H1 (cell line): Measurements from ENCODE around the gene CDH12. TPM values are rescaled to one million over a fixed set of nuclear protein-coding genes. Genes with fewer than 3 reads are reported as not detected.

ENCODE experiments used
- CTCF ChIA-PET: fragments of 300-600 bp; sonication (Branson Sonifier 250); formaldehyde crosslinking; loops from one replicate; lab custom pipeline; 2021; ENCODE audit not compliant: partially characterized antibody; lab: Charles Lee
- POLR2A ChIA-PET: fragments of 300-600 bp; sonication (Branson Sonifier 250); formaldehyde crosslinking; loops from one replicate; lab custom pipeline; 2021; ENCODE audit warnings: inconsistent platforms; ENCODE audit not compliant: partially characterized antibody; lab: Charles Lee
- DNase-seq, 2 experiments: peaks; one replicate each; pipeline versions ENCODE4 v3.0.0 to v3.0.0-alpha.2; 2010 to 2022; ENCODE audit warnings: low spot score in 2 of 2, low read depth in 1 of 2, mixed read lengths in 1 of 2
- FAIRE-seq: peaks from 2 replicates; lab custom pipeline; 2011; peaks lifted over from hg19 to GRCh38; lab: Jason Lieb, UNC
- H2AFZ ChIP-seq: 2 replicates; pipeline ENCODE4 v1.8.1; 2012; ENCODE audit warnings: low read length, inconsistent platforms
- H2AK5ac ChIP-seq: 2 replicates; pipeline ENCODE4 v1.6.1; 2013; ENCODE audit warnings: low read depth, low read length
- H2BK120ac ChIP-seq: replicated peaks from 2 replicates; pipeline ENCODE3; 2013; ENCODE audit warnings: low read depth, low read length, inconsistent platforms
- H2BK12ac ChIP-seq: 2 replicates; pipeline ENCODE4 v1.6.1; 2013; ENCODE audit warnings: low read depth, low read length
- H2BK15ac ChIP-seq: 2 replicates; pipeline ENCODE4 v1.6.1; 2013; ENCODE audit warnings: low read length
- H2BK20ac ChIP-seq: 2 replicates; pipeline ENCODE4 v1.6.1; 2013; ENCODE audit warnings: low read length
- H2BK5ac ChIP-seq: 2 replicates; pipeline ENCODE4 v1.6.1; 2013; ENCODE audit warnings: low read depth, low read length
- H3K14ac ChIP-seq: 2 replicates; pipeline ENCODE4 v1.6.1; 2013; ENCODE audit warnings: inconsistent platforms; ENCODE audit not compliant: insufficient read length
- H3K18ac ChIP-seq: 2 replicates; pipeline ENCODE4 v1.6.1; 2013; ENCODE audit warnings: low read length; ENCODE audit errors: extremely low read depth
- H3K23ac ChIP-seq: 2 replicates; pipeline ENCODE4 v1.6.1; 2013; ENCODE audit warnings: inconsistent platforms; ENCODE audit not compliant: insufficient read length
- H3K23me2 ChIP-seq: 2 replicates; pipeline ENCODE4 v1.6.1; 2013; ENCODE audit warnings: low read depth, low read length
- H3K27ac ChIP-seq: 2 replicates; pipeline ENCODE4 v1.6.1; 2011; ENCODE audit warnings: low read depth, low read length, inconsistent platforms
- H3K27me3 ChIP-seq, 4 experiments: replicated peaks in 1 of 4; 1 replicate in 1 of 4; 2 replicates in 3 of 4; pipeline versions ENCODE4 v1.6.1 to v1.8.1; 2011 to 2013; ENCODE audit warnings: low read length in 3 of 4, mild to moderate bottlenecking in 3 of 4, inconsistent platforms in 2 of 4, mixed read lengths in 2 of 4, moderate library complexity in 1 of 4; ENCODE audit not compliant: control insufficient read depth in 3 of 4, insufficient read depth in 3 of 4; ENCODE audit errors: extremely low read depth in 1 of 4
- H3K36me3 ChIP-seq, 4 experiments: 2 replicates each; pipeline versions ENCODE4 v1.6.1 to v1.8.1; 2011 to 2013; ENCODE audit warnings: mild to moderate bottlenecking in 4 of 4, low read length in 3 of 4, moderate library complexity in 2 of 4, control low read depth in 1 of 4, inconsistent platforms in 1 of 4; ENCODE audit not compliant: insufficient read depth in 4 of 4, control insufficient read depth in 2 of 4
- H3K4ac ChIP-seq: replicated peaks from 2 replicates; pipeline ENCODE3; 2013; ENCODE audit warnings: low read length, low read depth, mixed read lengths, inconsistent platforms; ENCODE audit not compliant: insufficient read length
- H3K4me1 ChIP-seq, 4 experiments: replicated peaks in 1 of 4; 1 replicate in 1 of 4; 2 replicates in 3 of 4; pipeline versions ENCODE4 v1.6.1 to v1.8.1; 2011 to 2013; ENCODE audit warnings: low read length in 3 of 4, inconsistent platforms in 2 of 4, mixed read lengths in 1 of 4; ENCODE audit not compliant: insufficient read depth in 4 of 4, control insufficient read depth in 3 of 4
- H3K4me2 ChIP-seq, 2 experiments: 2 replicates each; pipeline versions ENCODE4 v1.6.1 to v1.8.1; 2011 to 2013; ENCODE audit warnings: low read depth in 2 of 2, low read length in 2 of 2, control low read depth in 1 of 2, inconsistent platforms in 1 of 2, mild to moderate bottlenecking in 1 of 2; ENCODE audit not compliant: insufficient read depth in 1 of 2
- H3K4me3 ChIP-seq, 4 experiments: fragments of 200-600, 300-600 bp in 1 of 4; sonication (generic), shearing (Covaris generic), sonication (Bioruptor Twin) in 1 of 4; 2 replicates each; pipeline versions ENCODE4 v1.5.1 to v1.8.1; 2011 to 2016; ENCODE audit warnings: low read length in 4 of 4, low read depth in 3 of 4, control low read depth in 2 of 4, inconsistent platforms in 2 of 4, mild to moderate bottlenecking in 2 of 4, mixed read lengths in 1 of 4, moderate library complexity in 1 of 4; ENCODE audit not compliant: insufficient read depth in 2 of 4; ENCODE audit errors: extremely low read depth in 1 of 4
- H3K56ac ChIP-seq: replicated peaks from 2 replicates; pipeline ENCODE3; 2013; ENCODE audit warnings: low read depth, mild to moderate bottlenecking, mixed read lengths, low read length, inconsistent platforms; ENCODE audit not compliant: insufficient read length
- H3K79me1 ChIP-seq: 2 replicates; pipeline ENCODE4 v1.6.1; 2013; ENCODE audit warnings: low read depth, low read length, control low read depth
- H3K79me2 ChIP-seq, 2 experiments: 2 replicates each; pipeline versions ENCODE4 v1.6.1 to v1.8.1; 2012 to 2013; ENCODE audit warnings: low read length in 2 of 2, mild to moderate bottlenecking in 2 of 2, inconsistent platforms in 1 of 2; ENCODE audit not compliant: insufficient read depth in 2 of 2, control insufficient read depth in 1 of 2
- H3K9ac ChIP-seq, 4 experiments: replicated peaks in 1 of 4; 1 replicate in 1 of 4; 2 replicates in 3 of 4; pipeline versions ENCODE4 v1.6.1 to v1.8.1; 2011 to 2013; ENCODE audit warnings: low read depth in 3 of 4, low read length in 3 of 4, control low read depth in 2 of 4, mild to moderate bottlenecking in 2 of 4, moderate library complexity in 2 of 4, inconsistent platforms in 1 of 4; ENCODE audit errors: extremely low read depth in 1 of 4
- H3K9me3 ChIP-seq, 2 experiments: 2 replicates each; pipeline versions ENCODE4 v1.6.1 to v1.8.1; 2012 to 2013; ENCODE audit warnings: mild to moderate bottlenecking in 2 of 2, moderate library complexity in 2 of 2, control low read depth in 1 of 2, inconsistent platforms in 1 of 2, low read depth in 1 of 2, low read length in 1 of 2, mixed read lengths in 1 of 2; ENCODE audit not compliant: insufficient read depth in 2 of 2
- H4K20me1 ChIP-seq, 2 experiments: replicated peaks in 1 of 2; 2 replicates each; pipeline versions ENCODE3 to v1.8.1; 2011 to 2013; ENCODE audit warnings: inconsistent platforms in 2 of 2, low read length in 2 of 2, mild to moderate bottlenecking in 1 of 2; ENCODE audit not compliant: insufficient read depth in 2 of 2, control insufficient read depth in 1 of 2
- H4K5ac ChIP-seq: 2 replicates; pipeline ENCODE4 v1.6.1; 2013; ENCODE audit warnings: low read length, low read depth, mixed read lengths, inconsistent platforms; ENCODE audit not compliant: insufficient read length
- H4K8ac ChIP-seq: 2 replicates; pipeline ENCODE4 v1.8.0; 2013; ENCODE audit warnings: mild to moderate bottlenecking, moderate library complexity, low read length, inconsistent platforms; ENCODE audit not compliant: insufficient read depth; ENCODE audit errors: extremely low read depth
- H4K91ac ChIP-seq: replicated peaks from 2 replicates; pipeline ENCODE3; 2013; ENCODE audit warnings: low read length, mixed read lengths, inconsistent platforms; ENCODE audit not compliant: insufficient read length
- JUN ChIP-seq: IDR thresholded peaks from 2 replicates; pipeline ENCODE4 v1.6.1; 2011; ENCODE audit warnings: low read depth, mild to moderate bottlenecking, improper control_type of control experiment, low read length
- WGBS, 2 experiments: shearing (Covaris generic) in 1 of 2; methylation state at CpG; one replicate each; pipeline versions ENCODE4 v1.1.6 to v1.1.7; 2013 to 2015; ENCODE audit warnings: low lambda C conversion rate in 2 of 2, mixed read lengths in 2 of 2, inconsistent platforms in 1 of 2, low coverage in 1 of 2, missing lambda C conversion rate in 1 of 2; ENCODE audit not compliant: insufficient replicate concordance in 2 of 2, insufficient coverage in 1 of 2, insufficient read length in 1 of 2; ENCODE audit errors: extremely low coverage in 1 of 2, missing lambda C conversion rate in 1 of 2; 5-methylcytosine and 5-hydroxymethylcytosine counted together
- polyA plus RNA-seq, 7 experiments: library from polyadenylated mRNA; depleted of rRNA in 3 of 7; stranded (reverse) in 5 of 7; unstranded in 2 of 7; fragments of >200 nt in 5 of 7; fragments of 200-250 nt in 2 of 7; gene quantifications; 1 replicate in 5 of 7; 2 replicates in 1 of 7; 4 replicates in 1 of 7; pipeline versions ENCODE4 v1.2.1 to v1.2.3, GENCODE V29; 2011 to 2013; ENCODE audit warnings: missing spikeins in 2 of 7, mixed read lengths in 2 of 7
- total RNA-seq: library from RNA; stranded (reverse); fragmentation: NEBNext Ultra II Directional; extraction: Animal tissue kit (Norgen Biotek cat#: 25700); gene quantifications from 2 replicates; pipeline ENCODE4 v1.2.1, GENCODE V29; 2021

The CDH12 gene
- total and polyA plus RNA-seq, 2 of the 8 experiments (the other 6 are each of a cell fraction or from before 2014, with no cell fraction given): 0.03 TPM; not detected in 1

GRCh38 chr5:22615964-22616363 is 237.2 kb downstream of the CDH12 start:
- no peak for FAIRE-seq
- no peaks in the 10 kb centered on the region for H3K27me3 ChIP-seq
- H3K18ac ChIP-seq: no peak overlapping the region
- H2BK12ac ChIP-seq: no peak overlapping the region
- no peak overlapping the region for H3K4ac ChIP-seq
- 77% methylated on average over 1 of the region's 1 CpG; no CpG with 5 or more reads in 1 of the 2 experiments for WGBS, 2 experiments
- H4K91ac ChIP-seq: no peak overlapping the region
- ChIA-PET POLR2A (no interaction called here), CTCF (no interaction called here)
- H3K14ac ChIP-seq: no peak overlapping the region
- H3K23ac ChIP-seq: no peak overlapping the region
- no peak overlapping the region for H2BK120ac ChIP-seq
- H3K4me1 ChIP-seq: peaks cover 0 to 6% (median 2%) of the 10 kb centered on the region in 4 experiments; a peak in 3 of 7 replicates
- no peak overlapping the region for H3K56ac ChIP-seq
- H4K8ac ChIP-seq: no peak overlapping the region
- H3K36me3 ChIP-seq: no peaks in the 10 kb centered on the region
- H3K9me3 ChIP-seq: no peaks in the 10 kb centered on the region
- no peak for DNase-seq
- no peaks in the 10 kb centered on the region for H3K79me2 ChIP-seq
- no peak overlapping the region for H2BK15ac ChIP-seq
- no peak overlapping the region for H3K27ac ChIP-seq
- no peak overlapping the region for H2AFZ ChIP-seq
- H3K23me2 ChIP-seq: no peaks in the 10 kb centered on the region
- no peak overlapping the region for H3K4me3 ChIP-seq
- H2BK5ac ChIP-seq: no peak overlapping the region
- H4K5ac ChIP-seq: no peak overlapping the region
- no peak overlapping the region for H3K9ac ChIP-seq
- H3K4me2 ChIP-seq: no peak overlapping the region
- no peak overlapping the region for H2BK20ac ChIP-seq
- H4K20me1 ChIP-seq: no peaks in the 10 kb centered on the region
- H3K79me1 ChIP-seq: no peaks in the 10 kb centered on the region
- no peak overlapping the region for H2AK5ac ChIP-seq
- no peak for TF ChIP-seq JUN
- TF ChIP-seq, all 59 proteins: peak for 0
